Measurements from ENCODE around the gene EHMT1.

Gene EHMT1

GRCh38 chr9:137610944-137611343 is 7.9 kb upstream of the EHMT1 start:
- H3K4me3 ChIP-seq (ENCODE audit: low read depth, low read length) = no peak overlapping the region
- TF ChIP-seq, protein P1, sequence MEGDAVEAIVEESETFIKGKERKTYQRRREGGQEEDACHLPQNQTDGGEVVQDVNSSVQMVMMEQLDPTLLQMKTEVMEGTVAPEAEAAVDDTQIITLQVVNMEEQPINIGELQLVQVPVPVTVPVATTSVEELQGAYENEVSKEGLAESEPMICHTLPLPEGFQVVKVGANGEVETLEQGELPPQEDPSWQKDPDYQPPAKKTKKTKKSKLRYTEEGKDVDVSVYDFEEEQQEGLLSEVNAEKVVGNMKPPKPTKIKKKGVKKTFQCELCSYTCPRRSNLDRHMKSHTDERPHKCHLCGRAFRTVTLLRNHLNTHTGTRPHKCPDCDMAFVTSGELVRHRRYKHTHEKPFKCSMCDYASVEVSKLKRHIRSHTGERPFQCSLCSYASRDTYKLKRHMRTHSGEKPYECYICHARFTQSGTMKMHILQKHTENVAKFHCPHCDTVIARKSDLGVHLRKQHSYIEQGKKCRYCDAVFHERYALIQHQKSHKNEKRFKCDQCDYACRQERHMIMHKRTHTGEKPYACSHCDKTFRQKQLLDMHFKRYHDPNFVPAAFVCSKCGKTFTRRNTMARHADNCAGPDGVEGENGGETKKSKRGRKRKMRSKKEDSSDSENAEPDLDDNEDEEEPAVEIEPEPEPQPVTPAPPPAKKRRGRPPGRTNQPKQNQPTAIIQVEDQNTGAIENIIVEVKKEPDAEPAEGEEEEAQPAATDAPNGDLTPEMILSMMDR (IDR thresholded peaks at IDR 0.05; ENCODE audit: low read depth, low read length, missing control alignments) = no peak
- DNase-seq (ENCODE audit: low read depth) = no peak
- in situ Hi-C loops (cut with HindIII; ENCODE audit: low sequenced_read_pairs) = no loop called here

- no peak overlapping the region for H3K4me3 ChIP-seq (ENCODE audit: low read depth, low read length)
- in situ Hi-C loops (cut with HindIII; ENCODE audit: low sequenced_read_pairs) = no loop called here
Measured at GRCh38 chr9:137611623-137612609, 6.9 kb upstream of the EHMT1 start.

GRCh38 chr9:137612741-137613142 is 6.1 kb upstream of the EHMT1 start:
- in situ Hi-C loops (cut with HindIII; ENCODE audit: low sequenced_read_pairs) = no loop called here
- TF ChIP-seq, protein P1 (IDR thresholded peaks at IDR 0.05; ENCODE audit: low read depth, low read length, missing control alignments) = no peak
- DNase-seq (ENCODE audit: low read depth) = no peak
- no peak overlapping the region for H3K4me3 ChIP-seq (ENCODE audit: low read depth, low read length)

More at GRCh38 chr9:137611623-137612609, 6.9 kb upstream of the EHMT1 start:
- DNase-seq (ENCODE audit: low read depth) = no peak
- TF ChIP-seq, protein P1 (IDR thresholded peaks at IDR 0.05; ENCODE audit: low read depth, low read length, missing control alignments) = no peak

GRCh38 chr9:137613259-137613658 is 5.5 kb upstream of the EHMT1 start:
- TF ChIP-seq, protein P1 (IDR thresholded peaks at IDR 0.05; ENCODE audit: low read depth, low read length, missing control alignments) = no peak
- no peak for DNase-seq (ENCODE audit: low read depth)
- H3K4me3 ChIP-seq (ENCODE audit: low read depth, low read length) = no peak overlapping the region
- in situ Hi-C loops (cut with HindIII; ENCODE audit: low sequenced_read_pairs) = no loop called here

- in situ Hi-C loops (cut with HindIII; ENCODE audit: low sequenced_read_pairs) = no loop called here
- no peak for DNase-seq (ENCODE audit: low read depth)
- H3K4me3 ChIP-seq (ENCODE audit: low read depth, low read length) = no peak overlapping the region
- TF ChIP-seq, protein P1 (IDR thresholded peaks at IDR 0.05; ENCODE audit: low read depth, low read length, missing control alignments) = no peak
Measured at GRCh38 chr9:137613738-137614523, 4.9 kb upstream of the EHMT1 start.

- H3K4me3 ChIP-seq (ENCODE audit: low read depth, low read length) = no peak overlapping the region
- in situ Hi-C loops (cut with HindIII; ENCODE audit: low sequenced_read_pairs) = no loop called here
- DNase-seq (ENCODE audit: low read depth) = no peak
- TF ChIP-seq, protein P1 (IDR thresholded peaks at IDR 0.05; ENCODE audit: low read depth, low read length, missing control alignments) = no peak
Measured at GRCh38 chr9:137614631-137615386, 4.0 kb upstream of the EHMT1 start.

Data from astrocyte of the cerebellum (primary cell).